OCI-LY1 (cell line): ENCODE results near the gene PIP4K2A.

Experiments
- H2AFZ ChIP-seq: fragments of 200-600 bp; sonication (generic), shearing (Covaris generic); 2 replicates; pipeline ENCODE4 v1.6.0; 2014; ENCODE audit warnings: antibody characterized with exemption, mild to moderate bottlenecking, low read length
- H3F3A ChIP-seq: fragments of 200-600 bp; sonication (generic), shearing (Covaris generic); 2 replicates; pipeline ENCODE4 v1.6.0; 2014; ENCODE audit warnings: mild to moderate bottlenecking, antibody characterized with exemption, low read length, moderate library complexity; ENCODE audit not compliant: insufficient read depth
- H3K27ac ChIP-seq: fragments of 200-600 bp; sonication (generic); 2 replicates; pipeline ENCODE4 v1.5.1; 2014; ENCODE audit warnings: low read length, mixed run types, mild to moderate bottlenecking, low read depth; ENCODE audit not compliant: poor library complexity, severe bottlenecking
- H3K27me3 ChIP-seq: fragments of 200-600 bp; sonication (generic); 2 replicates; pipeline ENCODE4 v1.6.0; 2014; ENCODE audit warnings: antibody characterized with exemption, mild to moderate bottlenecking, low read length, moderate library complexity; ENCODE audit not compliant: insufficient read depth
- H3K36me3 ChIP-seq: fragments of 200-600 bp; sonication (generic); 2 replicates; pipeline ENCODE4 v1.6.1; 2014; ENCODE audit warnings: mild to moderate bottlenecking, antibody characterized with exemption, low read length, moderate library complexity, mixed read lengths; ENCODE audit not compliant: insufficient read depth
- H3K4me1 ChIP-seq: fragments of 200-600 bp; sonication (generic); 2 replicates; pipeline ENCODE4 v1.5.1; 2014; ENCODE audit warnings: mild to moderate bottlenecking, low read length, moderate library complexity; ENCODE audit not compliant: insufficient read depth, severe bottlenecking
- H3K4me2 ChIP-seq: fragments of 200-600 bp; sonication (generic), shearing (Covaris generic); 2 replicates; pipeline ENCODE4 v1.6.1; 2014; ENCODE audit warnings: low read length
- H3K4me3 ChIP-seq: fragments of 200-600 bp; sonication (generic); 2 replicates; pipeline ENCODE4 v1.5.1; 2014; ENCODE audit warnings: low read length, low read depth, mild to moderate bottlenecking, mixed read lengths; ENCODE audit not compliant: poor library complexity, severe bottlenecking
- H3K79me2 ChIP-seq: fragments of 200-600 bp; shearing (Covaris generic); 2 replicates; pipeline ENCODE4 v1.6.1; 2016; ENCODE audit warnings: mixed run types, low read length, mixed read lengths; ENCODE audit not compliant: insufficient read depth
- H3K9ac ChIP-seq: fragments of 200-600 bp; sonication (generic), shearing (Covaris generic); 2 replicates; pipeline ENCODE4 v1.6.1; 2014; ENCODE audit warnings: mild to moderate bottlenecking, low read length, mixed read lengths
- H3K9me2 ChIP-seq: fragments of 200-600 bp; sonication (generic), shearing (Covaris generic); 2 replicates; pipeline ENCODE4 v1.6.1; 2014; ENCODE audit warnings: low read depth, mild to moderate bottlenecking, low read length, mixed read lengths
- H3K9me3 ChIP-seq: fragments of 200-600 bp; shearing (Covaris generic); 2 replicates; pipeline ENCODE4 v1.6.1; 2014; ENCODE audit warnings: low read length, mixed read lengths
- H4K20me1 ChIP-seq: fragments of 200-600 bp; sonication (generic), shearing (Covaris generic); 2 replicates; pipeline ENCODE4 v1.6.0; 2016; ENCODE audit warnings: mild to moderate bottlenecking, low read length; ENCODE audit not compliant: insufficient read depth
- EZH2 ChIP-seq: fragments of 200-600 bp; sonication (generic), shearing (Covaris generic); IDR thresholded peaks from 2 replicates; pipeline ENCODE4 v1.8.0; 2017; ENCODE audit warnings: borderline replicate concordance, mixed run types, mild to moderate bottlenecking, antibody characterized with exemption, low read length, moderate library complexity, mixed read lengths
- TF ChIP-seq, protein P1 (sequence below): fragments of 200-600 bp; sonication (generic), shearing (Covaris generic); IDR thresholded peaks from 2 replicates; pipeline ENCODE4 v1.5.1; 2017; ENCODE audit warnings: mild to moderate bottlenecking, antibody characterized with exemption, low read length, moderate library complexity, mixed read lengths

Gene PIP4K2A

DNA sequence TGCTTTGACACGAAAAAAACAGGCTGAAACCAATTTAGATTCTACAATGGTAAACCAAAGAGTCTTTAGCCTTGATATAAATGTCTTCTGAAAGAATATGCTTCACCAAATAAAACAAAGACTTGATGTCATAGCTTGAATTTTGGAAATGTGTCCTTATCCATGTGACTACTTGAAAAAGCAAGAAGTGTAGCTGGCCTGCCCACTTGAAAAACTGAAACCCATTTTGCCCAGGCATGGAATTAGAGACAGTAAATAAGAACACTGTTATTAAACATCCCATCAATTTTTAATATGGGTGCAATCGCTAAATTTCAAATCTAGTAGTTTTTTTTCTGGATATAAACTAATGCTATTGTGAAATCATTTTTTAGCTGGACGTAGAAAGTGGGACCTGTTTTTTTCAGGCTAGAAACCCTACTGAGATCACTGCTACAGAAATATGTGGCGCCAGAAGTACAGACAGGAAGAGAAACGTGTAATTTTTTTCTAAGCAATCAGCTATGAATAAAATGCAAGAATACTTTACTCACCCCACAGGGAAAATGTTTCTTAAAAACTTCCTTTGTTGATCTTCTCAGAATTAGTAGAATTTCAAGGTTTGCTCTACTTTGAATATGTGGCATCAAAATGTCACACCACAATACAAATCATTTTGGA is 56.7 kb downstream of the PIP4K2A start:
- no peak overlapping the region for H3K4me3 ChIP-seq
- H3K79me2 ChIP-seq, result no peaks in the 10 kb centered on the region
- no peak for TF ChIP-seq EZH2
- TF ChIP-seq, protein P1, sequence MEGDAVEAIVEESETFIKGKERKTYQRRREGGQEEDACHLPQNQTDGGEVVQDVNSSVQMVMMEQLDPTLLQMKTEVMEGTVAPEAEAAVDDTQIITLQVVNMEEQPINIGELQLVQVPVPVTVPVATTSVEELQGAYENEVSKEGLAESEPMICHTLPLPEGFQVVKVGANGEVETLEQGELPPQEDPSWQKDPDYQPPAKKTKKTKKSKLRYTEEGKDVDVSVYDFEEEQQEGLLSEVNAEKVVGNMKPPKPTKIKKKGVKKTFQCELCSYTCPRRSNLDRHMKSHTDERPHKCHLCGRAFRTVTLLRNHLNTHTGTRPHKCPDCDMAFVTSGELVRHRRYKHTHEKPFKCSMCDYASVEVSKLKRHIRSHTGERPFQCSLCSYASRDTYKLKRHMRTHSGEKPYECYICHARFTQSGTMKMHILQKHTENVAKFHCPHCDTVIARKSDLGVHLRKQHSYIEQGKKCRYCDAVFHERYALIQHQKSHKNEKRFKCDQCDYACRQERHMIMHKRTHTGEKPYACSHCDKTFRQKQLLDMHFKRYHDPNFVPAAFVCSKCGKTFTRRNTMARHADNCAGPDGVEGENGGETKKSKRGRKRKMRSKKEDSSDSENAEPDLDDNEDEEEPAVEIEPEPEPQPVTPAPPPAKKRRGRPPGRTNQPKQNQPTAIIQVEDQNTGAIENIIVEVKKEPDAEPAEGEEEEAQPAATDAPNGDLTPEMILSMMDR, result no peak

DNA sequence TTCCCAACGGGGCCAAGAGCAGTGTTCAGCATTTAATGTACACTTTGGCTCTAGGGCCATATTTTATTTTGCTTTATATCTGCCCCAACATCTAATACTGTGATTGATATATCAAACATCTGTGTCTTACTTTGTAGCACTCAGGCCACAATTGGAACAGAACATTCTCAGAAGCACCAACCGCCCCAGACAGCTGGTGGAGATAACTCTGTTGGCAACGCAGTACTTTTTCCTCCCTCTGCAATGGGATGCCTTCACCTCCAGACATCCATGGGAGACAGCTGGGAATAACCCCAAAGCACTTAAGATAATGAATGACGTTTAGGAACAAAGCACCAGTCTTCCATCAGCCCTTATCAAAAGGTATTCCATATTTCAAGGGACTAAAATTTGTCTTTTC is 57.4 kb downstream of the PIP4K2A start:
- no peaks in the 10 kb centered on the region for H3K27me3 ChIP-seq
- no peaks in the 10 kb centered on the region for H3K9me2 ChIP-seq
- no peak overlapping the region for H3K9ac ChIP-seq
- no peaks in the 10 kb centered on the region for H3F3A ChIP-seq
- no peak overlapping the region for H2AFZ ChIP-seq
- H3K27ac ChIP-seq, result no peak overlapping the region
- H3K4me1 ChIP-seq, result no peaks in the 10 kb centered on the region
- H3K4me2 ChIP-seq, result no peak overlapping the region
- H3K79me2 ChIP-seq, result no peaks in the 10 kb centered on the region
- no peaks in the 10 kb centered on the region for H3K36me3 ChIP-seq
- H4K20me1 ChIP-seq, result no peaks in the 10 kb centered on the region
- TF ChIP-seq EZH2, result no peak
- TF ChIP-seq, protein P1, result no peak
- no peak overlapping the region for H3K4me3 ChIP-seq
- H3K9me3 ChIP-seq, result no peaks in the 10 kb centered on the region

More for the DNA sequence above, 56.7 kb downstream of the PIP4K2A start:
- no peaks in the 10 kb centered on the region for H4K20me1 ChIP-seq
- no peaks in the 10 kb centered on the region for H3K27me3 ChIP-seq
- H3K4me1 ChIP-seq, result no peaks in the 10 kb centered on the region
- no peak overlapping the region for H3K4me2 ChIP-seq
- no peak overlapping the region for H3K9ac ChIP-seq
- no peak overlapping the region for H3K27ac ChIP-seq
- H3K9me3 ChIP-seq, result no peaks in the 10 kb centered on the region
- H2AFZ ChIP-seq, result no peak overlapping the region
- H3K9me2 ChIP-seq, result no peaks in the 10 kb centered on the region
- no peaks in the 10 kb centered on the region for H3F3A ChIP-seq
- no peaks in the 10 kb centered on the region for H3K36me3 ChIP-seq

DNA sequence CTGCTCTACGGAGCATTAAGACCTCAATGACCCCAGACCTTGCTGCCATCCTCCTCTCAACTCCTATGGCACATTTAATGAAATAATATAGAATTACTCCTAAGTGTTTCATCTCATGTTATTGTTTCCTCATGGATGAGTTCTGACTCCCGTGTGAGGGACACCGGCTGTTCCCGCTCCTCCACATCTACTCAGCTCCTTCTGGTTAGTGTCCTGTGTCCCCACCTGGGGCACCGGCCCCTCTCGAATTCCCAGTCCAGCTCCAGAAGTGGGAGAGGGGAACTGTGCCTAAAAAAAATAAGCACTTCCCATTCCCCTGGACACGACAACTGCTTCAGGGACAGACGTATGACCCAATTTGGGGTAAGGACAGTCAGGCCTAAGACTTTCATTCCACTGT is 58.3 kb downstream of the PIP4K2A start:
- no peak overlapping the region for H3K4me2 ChIP-seq
- H3K9me2 ChIP-seq, result no peaks in the 10 kb centered on the region
- H3K9me3 ChIP-seq, result no peaks in the 10 kb centered on the region
- no peaks in the 10 kb centered on the region for H3K27me3 ChIP-seq
- H3K9ac ChIP-seq, result no peak overlapping the region
- H3K36me3 ChIP-seq, result no peaks in the 10 kb centered on the region
- H3K79me2 ChIP-seq, result no peaks in the 10 kb centered on the region
- no peak overlapping the region for H2AFZ ChIP-seq
- no peaks in the 10 kb centered on the region for H3F3A ChIP-seq
- no peaks in the 10 kb centered on the region for H4K20me1 ChIP-seq
- no peak overlapping the region for H3K4me3 ChIP-seq
- no peak overlapping the region for H3K27ac ChIP-seq
- TF ChIP-seq, protein P1, result no peak
- no peak for TF ChIP-seq EZH2
- H3K4me1 ChIP-seq, result no peaks in the 10 kb centered on the region
